Measurements from ENCODE around the gene NPLOC4. TPM values are rescaled to one million over a fixed set of nuclear protein-coding genes. Genes with fewer than 3 reads are reported as not detected.

The NPLOC4 gene
- total and polyA plus RNA-seq, 2 donors (not counting 1 experiment from before 2014, with no cell fraction given) = 70.2 to 101 TPM

GRCh38 chr17:81518785-81519283 lies 118.1 kb downstream of the NPLOC4 start:
- CTCF ChIA-PET = interaction anchor here (1.1 to 7.3 kb wide), 15 partner anchors 9 to 266 kb away, joined by 3 to 75 read pairs (median 6); partner anchors contain the start of gene FAAP100
- Mint-ChIP-seq H3K9me3 (ENCODE audit: insufficient read depth) (no peaks in the 10 kb centered on the region), H3K4me3 (peak overlapping the region; percentile 98), H3K4me1 (peaks cover 42% of the 10 kb centered on the region), H3K27ac (peak overlapping the region; percentile 99), H3K27me3 (no peaks in the 10 kb centered on the region)
- peaks cover 16% of the 10 kb centered on the region for H4K20me1 ChIP-seq (ENCODE audit: control insufficient read depth, insufficient read depth, low read length, poor library complexity, severe bottlenecking)
- intact Hi-C loops (cut with micrococcal nuclease) = loop anchor here (1.0 to 10.0 kb wide), 5 partner anchors 82 to 1257 kb away; partner anchors contain the start of genes P4HB, RNF213 and SLC38A10
- H3K9ac ChIP-seq (ENCODE audit: low read length) = peak overlapping the region; percentile 87
- peaks cover 37 to 59% of the 10 kb centered on the region in 2 donors for H3K4me1 ChIP-seq (ENCODE audit: control insufficient read depth in 2 of 2, insufficient read depth in 2 of 2, low read length in 2 of 2)
- H2AFZ ChIP-seq (ENCODE audit: insufficient read depth, low read depth, low read length, poor library complexity, severe bottlenecking) = peak overlapping the region; percentile 87
- TF ChIP-seq EZH2 (IDR thresholded peaks at IDR 0.05; ENCODE audit: borderline replicate concordance, insufficient read depth, low read depth, low read length, poor library complexity, severe bottlenecking) = no peak
- TF ChIP-seq CTCF (IDR thresholded peaks at IDR 0.05) = no peak
- peaks cover 0 to 6% of the 10 kb centered on the region in 2 experiments for H3K36me3 ChIP-seq (replicated peaks in 1 of 2; ENCODE audit: control extremely low read depth in 1 of 2, control insufficient read depth in 1 of 2, extremely low read depth in 1 of 2, insufficient read depth in 2 of 2, low read length in 1 of 2)
- peak overlapping the region; percentile 99 for H3K4me2 ChIP-seq (replicated peaks; ENCODE audit: low read depth, low read length, poor library complexity, severe bottlenecking)
- no peaks in the 10 kb centered on the region for H3K9me3 ChIP-seq (ENCODE audit: control extremely low read depth in 1 of 3, control insufficient read depth in 2 of 3, insufficient read depth in 1 of 3, low read length in 2 of 3)
- H3K27me3 ChIP-seq (replicated peaks in 1 of 4; ENCODE audit: control extremely low read depth in 1 of 4, control insufficient read depth in 3 of 4, insufficient read depth in 4 of 4, low read length in 3 of 4) = no peaks in the 10 kb centered on the region
- H3K4me3 ChIP-seq (ENCODE audit: control extremely low read depth in 1 of 5, extremely low read depth in 1 of 5, insufficient read depth in 1 of 5, low read depth in 2 of 5, low read length in 4 of 5) = peak overlapping the region in 4 of 5 experiments; percentile 47 to 94 (median 64)
- ATAC-seq (ENCODE audit: low read depth) (no peak), DNase-seq (peak; percentile 72)
- peak overlapping the region; percentile 97 to 98 for H3K27ac ChIP-seq (ENCODE audit: low read length in 2 of 2)
- POLR2A ChIA-PET = interaction anchor here (0.5 to 3.0 kb wide), 7 partner anchors 10 to 134 kb away, joined by 3 to 32 read pairs (median 13); partner anchors contain the start of gene FAAP100
- WGBS (ENCODE audit: insufficient coverage) = 1% methylated on average over 47 of the region's 47 CpGs
- peaks cover 60% of the 10 kb centered on the region for H3K79me2 ChIP-seq (ENCODE audit: control insufficient read depth, insufficient read depth, low read length)
